Loucy (cell line): Measurements from ENCODE around the gene FBRS.

Experiments
- EZH2phosphoT487 ChIP-seq: fragments of 200-600 bp; IDR thresholded peaks from 2 replicates; pipeline ENCODE4 v1.6.1; 2018; ENCODE audit warnings: antibody characterized with exemption, mild to moderate bottlenecking, moderate library complexity, borderline replicate concordance
- TF ChIP-seq, protein P1 (sequence below): fragments of 200-600 bp; sonication (generic); conservative IDR thresholded peaks from 2 replicates; pipeline ENCODE4 v1.5.1; 2014; ENCODE audit warnings: mild to moderate bottlenecking, antibody characterized with exemption, low read length

DNA sequence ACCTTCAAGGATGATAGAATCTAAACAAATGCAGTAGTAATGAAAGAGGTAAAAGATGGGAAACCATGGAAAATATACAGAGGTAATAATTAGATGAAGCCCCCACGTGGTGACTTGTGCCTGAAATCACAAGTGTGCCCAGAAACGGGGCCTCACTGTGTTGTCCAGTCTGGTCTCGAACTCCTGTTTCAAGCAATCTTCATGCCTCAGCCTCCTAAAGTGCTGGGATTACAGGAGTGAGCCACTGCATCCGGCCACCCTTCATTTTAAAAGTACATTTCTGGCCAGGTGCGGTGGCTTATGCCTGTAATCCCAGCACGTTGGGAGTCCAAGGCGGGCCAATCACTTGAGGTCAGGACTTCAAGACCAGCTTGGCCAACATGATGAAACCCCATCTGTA lies 21.6 kb upstream of the FBRS start:
- TF ChIP-seq, protein P1, sequence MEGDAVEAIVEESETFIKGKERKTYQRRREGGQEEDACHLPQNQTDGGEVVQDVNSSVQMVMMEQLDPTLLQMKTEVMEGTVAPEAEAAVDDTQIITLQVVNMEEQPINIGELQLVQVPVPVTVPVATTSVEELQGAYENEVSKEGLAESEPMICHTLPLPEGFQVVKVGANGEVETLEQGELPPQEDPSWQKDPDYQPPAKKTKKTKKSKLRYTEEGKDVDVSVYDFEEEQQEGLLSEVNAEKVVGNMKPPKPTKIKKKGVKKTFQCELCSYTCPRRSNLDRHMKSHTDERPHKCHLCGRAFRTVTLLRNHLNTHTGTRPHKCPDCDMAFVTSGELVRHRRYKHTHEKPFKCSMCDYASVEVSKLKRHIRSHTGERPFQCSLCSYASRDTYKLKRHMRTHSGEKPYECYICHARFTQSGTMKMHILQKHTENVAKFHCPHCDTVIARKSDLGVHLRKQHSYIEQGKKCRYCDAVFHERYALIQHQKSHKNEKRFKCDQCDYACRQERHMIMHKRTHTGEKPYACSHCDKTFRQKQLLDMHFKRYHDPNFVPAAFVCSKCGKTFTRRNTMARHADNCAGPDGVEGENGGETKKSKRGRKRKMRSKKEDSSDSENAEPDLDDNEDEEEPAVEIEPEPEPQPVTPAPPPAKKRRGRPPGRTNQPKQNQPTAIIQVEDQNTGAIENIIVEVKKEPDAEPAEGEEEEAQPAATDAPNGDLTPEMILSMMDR, result no peak
- no peak for TF ChIP-seq EZH2phosphoT487
